Measurements from ENCODE around the gene BMPR1A.

Gene BMPR1A

DNA sequence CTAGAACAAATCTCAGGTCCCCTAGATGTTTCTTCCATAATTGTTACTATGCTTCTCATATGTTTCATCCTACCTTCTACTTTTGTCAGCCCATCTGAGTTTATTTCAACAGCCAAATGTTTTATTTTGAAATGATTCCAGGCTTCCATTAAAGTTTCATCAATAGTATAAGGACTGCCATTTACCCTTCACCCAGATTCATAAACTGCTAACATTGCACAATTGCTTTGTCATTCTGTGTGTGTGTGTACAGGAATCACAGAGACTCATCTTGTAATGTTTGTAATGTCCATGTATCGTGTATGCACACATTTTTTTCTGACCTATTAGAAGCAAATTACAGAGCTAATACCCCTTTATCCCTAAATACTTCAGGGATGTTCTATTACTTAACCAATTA is 175.5 kb downstream of the BMPR1A start:
- TF ChIP-seq POLR2AphosphoS5 (IDR thresholded peaks at IDR 0.05; ENCODE audit: low read depth, low read length) (no peak), SIN3A (IDR thresholded peaks at IDR 0.05; ENCODE audit: borderline replicate concordance, insufficient read depth, low read length) (no peak), FOXP2 (optimal IDR thresholded peaks at IDR 0.05; ENCODE audit: borderline replicate concordance, extremely low read depth, extremely low read length, insufficient read depth) (no peak), TAF1 (IDR thresholded peaks at IDR 0.05; ENCODE audit: borderline replicate concordance, insufficient read depth, low read length) (no peak)
- TF ChIP-seq, protein P1, sequence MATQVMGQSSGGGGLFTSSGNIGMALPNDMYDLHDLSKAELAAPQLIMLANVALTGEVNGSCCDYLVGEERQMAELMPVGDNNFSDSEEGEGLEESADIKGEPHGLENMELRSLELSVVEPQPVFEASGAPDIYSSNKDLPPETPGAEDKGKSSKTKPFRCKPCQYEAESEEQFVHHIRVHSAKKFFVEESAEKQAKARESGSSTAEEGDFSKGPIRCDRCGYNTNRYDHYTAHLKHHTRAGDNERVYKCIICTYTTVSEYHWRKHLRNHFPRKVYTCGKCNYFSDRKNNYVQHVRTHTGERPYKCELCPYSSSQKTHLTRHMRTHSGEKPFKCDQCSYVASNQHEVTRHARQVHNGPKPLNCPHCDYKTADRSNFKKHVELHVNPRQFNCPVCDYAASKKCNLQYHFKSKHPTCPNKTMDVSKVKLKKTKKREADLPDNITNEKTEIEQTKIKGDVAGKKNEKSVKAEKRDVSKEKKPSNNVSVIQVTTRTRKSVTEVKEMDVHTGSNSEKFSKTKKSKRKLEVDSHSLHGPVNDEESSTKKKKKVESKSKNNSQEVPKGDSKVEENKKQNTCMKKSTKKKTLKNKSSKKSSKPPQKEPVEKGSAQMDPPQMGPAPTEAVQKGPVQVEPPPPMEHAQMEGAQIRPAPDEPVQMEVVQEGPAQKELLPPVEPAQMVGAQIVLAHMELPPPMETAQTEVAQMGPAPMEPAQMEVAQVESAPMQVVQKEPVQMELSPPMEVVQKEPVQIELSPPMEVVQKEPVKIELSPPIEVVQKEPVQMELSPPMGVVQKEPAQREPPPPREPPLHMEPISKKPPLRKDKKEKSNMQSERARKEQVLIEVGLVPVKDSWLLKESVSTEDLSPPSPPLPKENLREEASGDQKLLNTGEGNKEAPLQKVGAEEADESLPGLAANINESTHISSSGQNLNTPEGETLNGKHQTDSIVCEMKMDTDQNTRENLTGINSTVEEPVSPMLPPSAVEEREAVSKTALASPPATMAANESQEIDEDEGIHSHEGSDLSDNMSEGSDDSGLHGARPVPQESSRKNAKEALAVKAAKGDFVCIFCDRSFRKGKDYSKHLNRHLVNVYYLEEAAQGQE (IDR thresholded peaks at IDR 0.05; ENCODE audit: insufficient read depth in 1 of 2, low read depth in 2 of 2, low read length in 2 of 2) = no peak

DNA sequence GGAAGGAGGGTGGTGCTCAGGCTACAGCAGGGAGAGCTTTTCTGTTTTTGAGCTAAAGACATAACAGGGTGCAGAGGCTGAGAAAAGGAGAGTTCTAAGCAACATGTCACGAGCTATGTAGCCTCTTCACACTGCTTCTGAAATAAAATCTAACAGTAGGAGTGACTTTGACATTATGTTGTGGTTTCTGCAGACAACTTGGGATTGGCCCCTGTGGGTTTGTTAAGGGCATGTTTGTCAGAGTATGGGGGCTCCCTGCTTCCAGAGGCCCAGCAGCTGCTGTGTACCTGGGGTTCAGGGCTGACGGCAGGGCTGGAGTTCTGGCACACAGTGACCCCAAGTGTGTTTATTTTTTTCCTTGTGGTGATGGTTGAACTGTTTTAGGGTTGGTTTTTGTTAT is 176.3 kb downstream of the BMPR1A start:
- TF ChIP-seq, protein P1 (IDR thresholded peaks at IDR 0.05; ENCODE audit: insufficient read depth in 1 of 2, low read depth in 2 of 2, low read length in 2 of 2) = no peak
- TF ChIP-seq SIN3A (IDR thresholded peaks at IDR 0.05; ENCODE audit: borderline replicate concordance, insufficient read depth, low read length) = no peak

DNA sequence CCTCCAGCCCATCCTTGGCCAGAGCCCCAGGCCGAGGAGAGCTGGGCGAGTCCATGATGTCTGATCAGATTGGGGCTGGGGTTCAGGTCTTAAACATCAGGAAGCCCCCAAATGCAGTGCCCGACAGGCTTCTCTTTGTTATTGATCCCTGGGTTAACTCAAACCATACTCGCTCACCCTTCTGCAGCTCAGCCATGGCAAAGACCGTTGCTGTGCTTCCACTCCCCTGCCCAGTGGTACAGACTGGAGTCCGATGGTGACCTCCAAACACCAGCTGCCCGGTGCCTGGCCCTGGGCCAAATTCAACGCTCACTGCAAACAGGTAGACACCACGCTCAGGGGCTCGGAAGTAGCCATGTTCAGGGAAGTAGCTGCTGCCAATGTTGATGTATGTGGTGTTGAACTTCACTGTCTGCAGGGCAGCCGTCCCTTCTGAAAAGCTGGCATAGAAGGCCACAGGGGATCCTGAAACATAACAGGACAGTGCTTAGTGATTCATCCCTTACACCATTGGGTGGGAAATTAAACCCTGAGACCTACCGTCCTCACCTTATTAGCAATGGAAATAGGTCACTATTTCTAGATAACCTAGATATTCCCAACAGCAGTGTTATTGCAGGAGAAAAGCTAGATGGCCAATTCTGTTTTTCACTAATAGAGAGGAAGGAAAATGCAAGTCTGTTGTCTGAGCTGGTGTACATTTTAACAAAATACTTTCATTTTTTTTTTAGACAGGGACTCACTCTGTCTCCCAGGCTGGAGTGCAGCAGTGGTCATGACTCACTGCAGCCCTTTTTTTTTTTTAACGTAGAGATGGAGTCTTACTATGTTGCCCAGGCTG is 180.5 kb downstream of the BMPR1A start:
- TF ChIP-seq SIN3A (IDR thresholded peaks at IDR 0.05; ENCODE audit: borderline replicate concordance, insufficient read depth, low read length) (no peak), TAF1 (IDR thresholded peaks at IDR 0.05; ENCODE audit: borderline replicate concordance, insufficient read depth, low read length) (no peak), POLR2AphosphoS5 (IDR thresholded peaks at IDR 0.05; ENCODE audit: low read depth, low read length) (no peak), FOXP2 (optimal IDR thresholded peaks at IDR 0.05; ENCODE audit: borderline replicate concordance, extremely low read depth, extremely low read length, insufficient read depth) (no peak)
- TF ChIP-seq, protein P1 (IDR thresholded peaks at IDR 0.05; ENCODE audit: insufficient read depth in 1 of 2, low read depth in 2 of 2, low read length in 2 of 2) = no peak

DNA sequence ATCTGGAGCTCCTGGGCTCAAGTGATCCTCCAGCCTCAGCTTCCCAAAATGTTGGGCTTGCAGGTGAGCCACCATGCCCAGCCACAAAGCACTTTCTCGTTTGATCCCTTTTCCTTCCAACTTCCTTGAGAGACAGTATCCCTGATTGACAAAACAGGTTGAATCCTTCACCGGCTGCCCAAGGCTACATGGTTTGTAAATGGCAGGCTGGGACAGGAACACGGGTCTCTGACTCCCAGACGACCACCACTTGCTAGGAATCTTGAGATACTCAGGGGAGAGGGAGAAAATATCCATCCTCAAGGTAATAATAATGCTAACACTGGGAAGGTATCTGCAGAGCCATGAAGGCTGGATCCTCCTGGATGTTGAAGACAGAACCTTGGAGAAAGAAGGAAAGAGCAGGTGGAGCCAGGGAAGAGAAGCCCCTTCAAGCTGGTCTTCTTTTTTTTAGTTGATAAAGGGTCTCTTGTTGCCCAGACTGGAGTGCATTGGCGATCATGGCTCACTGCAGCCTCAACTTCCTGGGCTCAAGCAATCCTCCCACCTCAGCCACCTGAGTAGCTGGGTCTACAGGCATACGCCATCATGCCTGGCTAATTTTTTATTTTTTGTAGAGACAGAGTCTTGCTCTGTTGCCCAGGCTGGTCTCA is 181.2 kb downstream of the BMPR1A start:
- no peak for TF ChIP-seq SIN3A (IDR thresholded peaks at IDR 0.05; ENCODE audit: borderline replicate concordance, insufficient read depth, low read length)
- TF ChIP-seq, protein P1 (IDR thresholded peaks at IDR 0.05; ENCODE audit: insufficient read depth in 1 of 2, low read depth in 2 of 2, low read length in 2 of 2) = no peak
- no peak for TF ChIP-seq FOXP2 (optimal IDR thresholded peaks at IDR 0.05; ENCODE audit: borderline replicate concordance, extremely low read depth, extremely low read length, insufficient read depth)
- no peak for TF ChIP-seq POLR2AphosphoS5 (IDR thresholded peaks at IDR 0.05; ENCODE audit: low read depth, low read length)
- no peak for TF ChIP-seq TAF1 (IDR thresholded peaks at IDR 0.05; ENCODE audit: borderline replicate concordance, insufficient read depth, low read length)
